GM11168 (cell line): ENCODE measurements around the gene DAAM1.

Experiments used
- in situ Hi-C: fragments of 300-500 bp; cut with MboI; formaldehyde crosslinking; loops from one replicate; pipeline ENCODE4 v1.12.0; 2022; ENCODE audit warnings: low sequenced_read_pairs; ENCODE audit not compliant: unreplicated experiment

DAAM1 gene

DNA sequence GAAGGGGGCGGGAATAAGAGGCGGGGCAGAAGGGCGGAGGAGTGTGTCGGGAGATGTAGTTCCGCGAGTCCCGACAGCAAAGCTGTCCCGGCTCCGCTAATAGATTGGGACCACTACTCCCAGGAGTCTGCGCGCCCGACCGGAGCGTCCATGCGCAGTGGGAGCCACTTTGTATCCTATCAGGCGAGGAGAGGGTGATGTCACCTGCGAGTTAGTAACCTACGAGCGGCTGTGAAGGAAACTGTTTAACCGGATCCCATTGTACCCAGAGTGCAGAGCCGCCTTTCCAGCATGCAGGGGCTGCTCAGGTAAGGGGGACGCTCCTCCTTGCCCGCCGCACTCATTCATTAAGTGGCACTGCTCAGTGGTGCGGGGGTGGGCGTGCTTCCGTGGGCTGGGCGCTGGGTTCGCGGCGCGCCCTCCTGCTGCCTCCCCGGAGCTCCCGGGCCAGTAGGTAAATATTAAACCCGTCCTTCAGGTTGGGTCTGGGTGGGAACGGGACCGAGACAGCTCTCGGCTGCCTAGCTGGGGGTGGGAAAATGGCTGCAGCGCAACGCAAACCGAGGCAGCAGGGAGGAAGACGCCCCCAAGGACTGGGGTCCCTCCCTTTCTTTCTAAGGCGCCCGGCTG, at the start of gene DAAM1:
Gene DAAM1, plus strand, starts transcription at position 207 of the 630 bp plus-strand sequence. CDS start 74,811 bp downstream, outside the sequence.
- in situ Hi-C loops = no loop called here

DNA sequence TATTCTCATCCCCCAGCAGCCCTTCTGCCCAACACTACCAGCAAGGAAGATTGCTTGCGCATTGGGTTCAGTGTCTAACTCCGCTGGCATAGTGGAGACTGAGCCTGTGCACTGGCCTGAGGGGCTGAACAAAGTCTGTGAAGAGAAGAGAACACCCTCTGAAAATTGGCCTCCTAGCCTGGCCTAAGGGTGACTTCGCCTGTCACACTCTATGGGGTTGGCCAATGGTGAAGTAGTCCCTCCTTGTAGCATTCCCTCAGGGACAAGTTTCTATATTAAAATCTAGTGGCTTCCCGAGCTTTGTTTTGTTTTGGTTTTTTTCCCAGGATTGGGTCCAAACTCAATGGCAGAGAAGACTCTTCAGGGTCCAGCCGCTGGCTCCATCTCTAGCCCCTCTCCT, 49.1 kb upstream of the DAAM1 start:
- in situ Hi-C loops = loop anchor here (10.0 kb wide), 1 partner anchor 195 kb away; no protein-coding TSS in a partner anchor

DNA sequence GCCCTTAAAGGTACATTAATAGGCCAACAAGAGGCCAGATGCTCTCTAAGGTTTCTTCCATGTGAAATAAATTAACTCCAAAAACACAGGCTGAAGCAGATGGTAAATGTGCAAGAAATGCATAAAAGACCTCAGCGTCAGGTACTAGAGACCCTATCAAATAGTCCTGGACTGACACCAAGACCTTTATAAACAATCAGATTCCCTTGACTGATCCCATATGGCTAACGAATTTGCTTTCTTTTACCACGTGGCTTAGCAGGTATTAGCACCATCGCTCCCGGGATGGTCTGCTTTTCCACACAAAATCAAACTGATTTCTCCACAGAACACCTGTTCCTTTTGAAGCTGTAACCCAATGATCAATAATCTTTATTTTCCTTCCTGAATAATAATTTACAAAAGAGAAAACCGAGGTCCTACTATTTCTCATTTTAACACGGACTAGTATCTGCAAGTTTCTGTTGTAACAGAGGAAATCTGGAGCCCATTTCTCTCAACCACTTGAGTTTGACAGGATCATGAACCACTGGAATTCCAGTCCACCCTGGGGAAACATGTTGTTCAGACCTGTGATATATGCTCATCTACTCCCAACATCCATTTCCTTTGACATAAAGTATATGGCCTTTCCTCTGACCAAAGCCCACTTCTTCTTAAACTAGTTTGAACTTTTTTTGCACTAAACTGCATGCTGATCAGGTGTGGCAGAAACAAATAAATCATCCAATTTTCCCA, 48.2 kb upstream of the DAAM1 start:
- in situ Hi-C loops = no loop called here

- in situ Hi-C loops = no loop called here
Measured at GRCh38 chr14:59146484-59146883, 42.0 kb upstream of the DAAM1 start.

GRCh38 chr14:59147007-59147406, 41.5 kb upstream of the DAAM1 start:
- in situ Hi-C loops = no loop called here

DNA sequence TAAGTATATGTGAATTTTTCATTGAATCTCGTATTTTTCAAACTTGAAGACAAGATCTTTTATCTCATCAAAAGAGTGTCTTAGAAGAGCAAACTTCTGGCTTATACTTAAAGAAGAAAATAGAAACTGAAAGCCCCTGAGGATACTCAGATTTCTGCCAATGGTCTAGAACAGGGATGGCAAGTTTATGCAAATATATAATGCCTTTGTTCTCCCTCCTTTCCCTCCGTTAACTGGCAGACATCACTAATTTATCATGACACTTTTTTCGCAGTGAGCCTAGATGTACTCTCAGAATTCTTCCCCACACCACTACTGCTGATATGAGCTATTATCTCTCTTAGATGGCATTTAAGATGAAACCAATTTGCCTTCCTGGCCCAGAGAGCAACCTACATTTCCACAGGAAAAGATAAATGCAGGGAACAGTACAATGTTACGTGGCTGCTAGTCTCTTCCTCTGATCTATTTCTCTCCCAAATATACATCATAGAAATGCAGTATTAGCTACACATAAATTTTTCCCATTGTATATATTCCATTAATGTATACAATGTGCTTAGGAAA, 40.0 kb upstream of the DAAM1 start:
- in situ Hi-C loops = no loop called here

DNA sequence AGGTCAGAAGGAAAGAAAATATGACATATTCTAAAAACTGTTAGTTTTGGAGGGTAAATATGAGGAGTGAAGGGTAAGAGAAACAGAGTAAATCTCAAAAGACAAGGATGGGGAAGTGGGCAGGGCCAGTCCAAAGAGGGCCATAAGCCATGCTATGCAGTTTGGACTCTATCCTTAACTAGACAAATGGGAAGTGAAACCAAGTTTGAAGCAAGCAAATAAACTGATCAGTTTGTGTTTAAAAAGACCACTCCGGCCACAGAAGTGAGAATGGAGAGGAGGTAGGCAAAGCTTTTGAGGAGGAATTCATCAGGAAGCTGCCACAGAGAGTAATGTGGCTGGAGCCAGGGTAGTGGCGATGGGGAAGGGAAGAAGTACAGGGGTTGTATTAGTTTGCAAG, 37.5 kb upstream of the DAAM1 start:
- in situ Hi-C loops = no loop called here

GRCh38 chr14:59154373-59154772, 34.1 kb upstream of the DAAM1 start:
- in situ Hi-C loops = no loop called here

- in situ Hi-C loops = no loop called here
Measured at GRCh38 chr14:59155886-59156285, 32.6 kb upstream of the DAAM1 start.

DNA sequence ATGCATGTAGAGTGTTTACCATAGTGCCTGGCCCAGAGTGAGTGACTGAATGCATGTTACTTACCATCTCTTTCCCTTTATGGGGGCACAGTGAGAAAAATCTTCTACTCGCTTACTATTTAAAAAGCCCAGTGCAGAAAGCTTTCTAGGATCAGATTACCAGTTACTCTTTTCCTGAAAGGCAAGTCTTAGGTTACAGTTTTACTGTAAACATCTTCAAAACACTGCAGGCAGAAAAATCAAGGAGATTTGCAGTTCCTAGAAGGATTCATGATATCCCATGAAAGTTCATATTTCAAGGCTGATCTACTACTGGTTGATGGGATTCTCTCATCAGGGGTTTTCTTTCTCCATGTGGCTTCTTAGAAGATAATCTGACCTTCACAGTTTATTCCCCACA, 29.3 kb upstream of the DAAM1 start:
- in situ Hi-C loops = no loop called here

DNA sequence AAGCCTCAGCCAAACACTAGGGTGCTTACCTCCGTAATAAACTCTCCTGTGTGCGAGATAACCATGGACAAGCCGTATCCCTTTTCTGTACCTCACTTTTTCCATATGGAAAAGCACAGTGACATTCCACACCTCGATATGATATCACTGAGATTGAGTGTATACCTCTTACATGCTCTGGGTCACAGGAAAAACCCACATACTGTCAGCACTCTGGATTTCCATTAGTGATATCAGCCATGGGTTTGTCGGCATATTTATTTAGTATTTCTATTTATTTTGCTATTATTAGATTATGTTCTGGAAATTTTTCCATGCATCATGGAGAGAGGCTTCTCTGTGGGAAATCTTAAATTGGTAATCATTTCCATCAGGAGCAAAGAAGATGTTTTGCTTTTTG, 28.0 kb upstream of the DAAM1 start:
- in situ Hi-C loops = no loop called here

DNA sequence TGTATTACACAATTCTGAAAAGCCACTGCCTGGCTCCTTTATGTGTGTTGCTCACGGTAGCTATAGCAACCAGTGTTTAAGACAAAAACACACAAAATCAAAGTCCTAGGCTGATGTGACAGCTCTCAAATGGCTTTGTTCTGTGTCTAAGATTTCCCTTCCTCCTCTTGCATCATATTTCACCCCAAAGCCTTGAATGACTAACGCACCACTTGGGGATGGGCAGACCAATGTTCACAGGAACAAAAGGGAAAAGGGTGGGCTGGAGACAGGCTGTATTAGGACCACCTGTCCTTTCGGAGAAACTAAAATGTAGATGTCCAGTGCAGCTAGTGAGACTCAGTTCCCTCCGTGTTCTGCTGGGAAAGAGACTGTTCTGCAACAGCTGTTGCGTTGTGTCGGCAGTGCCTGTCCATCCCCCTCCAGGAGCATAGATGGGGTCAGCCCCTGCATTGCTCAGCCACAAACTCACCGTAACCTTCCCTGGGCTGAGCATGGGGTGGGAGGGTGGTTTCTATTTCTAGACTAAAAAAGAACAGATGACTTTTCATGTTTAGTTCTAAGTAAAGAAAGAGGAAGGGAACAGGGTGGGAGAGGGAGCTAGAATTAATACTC, 26.8 kb upstream of the DAAM1 start:
- in situ Hi-C loops = no loop called here

- in situ Hi-C loops = no loop called here
Measured at GRCh38 chr14:59166258-59166657, 22.2 kb upstream of the DAAM1 start.

DNA sequence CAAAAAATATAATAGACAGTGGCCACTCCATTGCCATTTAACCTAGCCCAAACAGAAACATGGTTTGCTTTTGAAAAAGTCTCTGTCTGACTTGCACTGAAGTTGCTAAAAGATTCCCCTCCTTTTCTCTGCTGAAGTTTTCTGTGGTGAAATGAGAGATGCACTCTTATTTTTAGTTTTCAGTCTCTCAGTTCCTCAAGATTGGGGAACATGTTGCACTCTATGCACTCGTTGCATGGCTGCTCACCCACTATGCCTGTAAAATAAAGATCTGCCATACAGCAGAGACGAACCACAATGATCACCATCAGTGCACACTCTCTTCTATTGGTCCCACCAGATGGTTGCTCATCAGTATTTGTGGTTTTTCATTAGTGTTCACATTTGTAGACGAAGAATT, 13.1 kb upstream of the DAAM1 start:
- in situ Hi-C loops = no loop called here

DNA sequence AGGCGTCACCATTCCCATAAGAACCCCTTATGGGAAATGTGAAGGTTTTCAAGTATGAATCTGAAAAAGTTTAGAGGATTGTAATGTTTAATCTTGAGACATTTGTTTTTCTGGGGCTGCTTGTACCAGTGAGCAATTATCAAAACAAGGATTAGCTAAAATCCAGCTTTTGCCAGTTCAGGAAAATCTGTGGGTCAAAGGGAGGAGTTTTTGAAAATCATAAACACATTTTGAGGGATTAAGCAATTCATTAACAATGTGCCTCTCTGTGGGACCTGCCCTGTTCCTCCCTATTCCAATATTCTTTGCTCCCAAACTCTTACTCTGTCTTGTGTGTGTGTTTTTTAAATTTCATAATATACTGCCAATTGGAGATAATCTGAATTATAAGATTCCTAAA, 11.7 kb upstream of the DAAM1 start:
- in situ Hi-C loops = no loop called here

- in situ Hi-C loops = no loop called here
Measured at GRCh38 chr14:59177262-59177661, 11.2 kb upstream of the DAAM1 start.

DNA sequence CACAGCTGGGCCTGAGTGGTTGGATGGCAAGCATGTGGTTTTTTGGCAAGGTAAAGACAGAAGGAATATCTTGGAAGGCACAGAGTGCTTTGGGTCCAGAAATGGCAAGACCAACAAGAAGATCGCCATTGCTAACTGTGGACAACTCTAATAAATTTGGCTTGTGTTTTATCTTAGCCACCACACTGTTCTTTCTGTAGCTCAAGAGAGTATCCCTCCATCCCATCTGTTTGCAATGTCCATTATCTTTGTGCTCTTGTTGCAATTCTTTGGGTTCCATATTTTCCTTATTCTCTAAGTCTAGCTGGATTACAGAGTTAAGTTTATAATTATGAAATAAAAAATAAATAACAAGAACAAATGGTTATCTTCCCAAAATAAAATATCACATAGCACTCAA, 6.7 kb upstream of the DAAM1 start:
- in situ Hi-C loops = no loop called here

- in situ Hi-C loops = no loop called here
Measured at GRCh38 chr14:59182641-59183040, 5.8 kb upstream of the DAAM1 start.

DNA sequence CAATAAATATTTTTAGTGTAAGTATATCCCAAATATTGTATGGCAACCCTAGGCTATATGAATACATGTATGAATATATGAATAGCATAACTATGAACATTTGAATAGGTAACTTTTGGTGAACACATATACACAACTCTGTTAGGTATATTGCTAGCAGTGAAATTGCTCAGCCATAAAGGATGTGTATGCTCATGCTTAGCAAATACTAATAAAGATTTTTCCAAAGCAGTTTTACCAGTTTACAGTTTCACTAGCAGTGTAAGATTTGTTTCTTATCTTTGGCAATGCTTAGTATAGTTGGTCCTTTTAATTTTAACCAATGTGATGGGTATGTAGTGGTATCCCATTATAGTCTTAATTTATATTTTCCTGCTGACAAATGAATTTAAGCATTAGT, 5.3 kb upstream of the DAAM1 start:
- in situ Hi-C loops = no loop called here

DNA sequence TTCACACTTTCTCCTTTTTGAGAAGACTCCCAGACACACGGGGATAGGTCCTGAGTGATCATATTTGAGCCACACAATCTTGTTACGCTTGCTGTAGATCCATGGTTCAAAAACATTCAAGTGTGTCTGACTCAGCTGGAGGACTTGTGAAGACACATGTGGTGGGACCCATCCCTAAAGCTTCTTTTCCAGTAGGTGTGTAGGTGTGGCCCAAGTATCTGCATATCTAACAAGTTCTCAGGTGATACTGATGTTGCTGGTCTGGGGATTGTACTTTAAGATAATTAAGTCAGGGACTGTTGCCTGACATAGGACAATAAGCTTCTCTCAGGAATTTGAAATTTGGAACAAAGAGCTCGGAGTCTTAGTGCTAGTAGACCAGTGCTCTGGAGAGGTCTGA, 4.1 kb upstream of the DAAM1 start:
- in situ Hi-C loops = no loop called here

- in situ Hi-C loops = no loop called here
Measured at GRCh38 chr14:59185676-59186075, 2.8 kb upstream of the DAAM1 start.
